HepG2 (cell line): ENCODE results near the gene SLC35A3. TPM values are rescaled to one million over a fixed set of nuclear protein-coding genes. Genes with fewer than 3 reads are reported as not detected.

Source experiments
- ATAC-seq: fragments of 200-7000 bp; cut with Tn5 transposase; 3 replicates; pipeline ENCODE4 v1.9.1; 2020; ENCODE audit warnings: mild to moderate bottlenecking, moderate library complexity
- BruUV-seq: library from RNA; stranded (reverse); fragments of 400-500 nt; replicated peaks from 2 replicates; lab custom pipeline; 2021; lab: Mats Ljungman, UMichigan
- CTCF ChIA-PET: fragments of 300-600 bp; formaldehyde crosslinking; extraction: SDS; loops from one replicate; lab custom pipeline; 2021; ENCODE audit warnings: low total read pairs, inconsistent platforms, low intra/inter-chr PET ratio; lab: Yijun Ruan, JAX
- POLR2A ChIA-PET: fragments of 350-600 bp; sonication (Branson Sonifier 250); formaldehyde crosslinking; loops from one replicate; lab custom pipeline; 2020; ENCODE audit warnings: antibody characterized with exemption, inconsistent platforms; lab: Yijun Ruan, JAX
- DNase-seq: peaks from one replicate; pipeline ENCODE4 v3.0.0-alpha.2; 2015; ENCODE audit warnings: low spot score
- FAIRE-seq: peaks from 3 replicates; lab custom pipeline; 2011; peaks lifted over from hg19 to GRCh38; lab: Jason Lieb, UNC
- H2AFZ ChIP-seq: one replicate; pipeline ENCODE4 v1.6.1; 2011; ENCODE audit warnings: low read length, inconsistent platforms
- H3K27ac ChIP-seq: fragments of 300-600 bp; 3 replicates; pipeline ENCODE4 v1.8.0; 2011; ENCODE audit warnings: mixed run types, mild to moderate bottlenecking, mixed read lengths, low read length, inconsistent platforms; ENCODE audit not compliant: insufficient read depth; ENCODE audit errors: extremely low read length
- H3K27me3 ChIP-seq, 2 experiments: fragments of 200-600 bp in 1 of 2; 2 replicates in 1 of 2; 3 replicates in 1 of 2; pipeline versions ENCODE4 v1.6.0 to v1.8.0; 2011; ENCODE audit warnings: low read length in 2 of 2, mild to moderate bottlenecking in 2 of 2, moderate library complexity in 2 of 2, inconsistent platforms in 1 of 2; ENCODE audit not compliant: insufficient read depth in 2 of 2, control insufficient read depth in 1 of 2
- H3K36me3 ChIP-seq, 2 experiments: fragments of 200-600 bp in 1 of 2; replicated peaks in 1 of 2; 2 replicates in 1 of 2; 3 replicates in 1 of 2; pipeline versions ENCODE4 v1.5.1 to v1.8.0; 2011; ENCODE audit warnings: low read length in 2 of 2, inconsistent platforms in 1 of 2; ENCODE audit not compliant: insufficient read depth in 2 of 2, control insufficient read depth in 1 of 2
- H3K4me1 ChIP-seq: 2 replicates; pipeline ENCODE4 v1.5.1; 2012; ENCODE audit warnings: low read length, inconsistent platforms; ENCODE audit not compliant: insufficient read depth
- H3K4me2 ChIP-seq: 2 replicates; pipeline ENCODE4 v1.6.0; 2011; ENCODE audit warnings: low read depth, low read length, inconsistent platforms
- H3K4me3 ChIP-seq, 3 experiments: fragments of 200-600 bp in 1 of 3; sonication (generic), shearing (Covaris generic) in 1 of 3; replicated peaks in 1 of 3; 2 replicates each; pipeline ENCODE4 v1.5.1; 2011 to 2016; ENCODE audit warnings: low read length in 3 of 3, inconsistent platforms in 2 of 3, low read depth in 2 of 3, mild to moderate bottlenecking in 2 of 3, control low read depth in 1 of 3, mixed read lengths in 1 of 3; ENCODE audit not compliant: insufficient read depth in 1 of 3
- H3K79me2 ChIP-seq: one replicate; pipeline ENCODE4 v1.6.1; 2011; ENCODE audit warnings: low read length, inconsistent platforms; ENCODE audit not compliant: insufficient read depth
- H3K9ac ChIP-seq: 2 replicates; pipeline ENCODE4 v1.6.0; 2011; ENCODE audit warnings: mild to moderate bottlenecking, low read depth, low read length, inconsistent platforms; ENCODE audit not compliant: insufficient read depth
- H3K9me3 ChIP-seq: 2 replicates; pipeline ENCODE4 v1.5.1; 2012; ENCODE audit warnings: mild to moderate bottlenecking, low read length
- H4K20me1 ChIP-seq: 2 replicates; pipeline ENCODE4 v1.6.0; 2011; ENCODE audit warnings: inconsistent platforms, mild to moderate bottlenecking, low read length, moderate library complexity; ENCODE audit not compliant: insufficient read depth
- ATF7-NPFF ChIP-seq: sonication (generic); formaldehyde crosslinking; IDR thresholded peaks from 2 replicates; pipeline ENCODE4 v1.8.1; 2023; ENCODE audit warnings: mild to moderate bottlenecking, low read depth, missing genetic modification reagents, moderate library complexity
- DZIP1 ChIP-seq: sonication (generic); formaldehyde crosslinking; IDR thresholded peaks from 2 replicates; pipeline ENCODE4 v1.5.0; 2020; ENCODE audit warnings: mild to moderate bottlenecking, missing genetic modification reagents
- ISX ChIP-seq: sonication (generic); formaldehyde crosslinking; conservative IDR thresholded peaks from 2 replicates; pipeline ENCODE4 v1.5.0; 2020; ENCODE audit warnings: missing genetic modification reagents
- KAT2B ChIP-seq: fragments of 150-350 bp; IDR thresholded peaks from 2 replicates; pipeline ENCODE4 v1.6.1; 2014; ENCODE audit warnings: low read depth, low read length, borderline replicate concordance
- KDM1A ChIP-seq: IDR thresholded peaks from 2 replicates; pipeline ENCODE4 v1.6.1; 2016; ENCODE audit warnings: missing compliant biosample characterization
- PHF5A ChIP-seq: IDR thresholded peaks from one replicate; pipeline ENCODE4 v1.6.1; 2018; ENCODE audit warnings: low read depth, missing genetic modification reagents; ENCODE audit not compliant: unreplicated experiment
- ZFP41 ChIP-seq: sonication (generic); formaldehyde crosslinking; IDR thresholded peaks from 2 replicates; pipeline ENCODE4 v1.4.0; 2020; ENCODE audit warnings: mild to moderate bottlenecking, missing genetic modification reagents, borderline replicate concordance
- ZNF646 ChIP-seq: sonication (generic); formaldehyde crosslinking; IDR thresholded peaks from 2 replicates; pipeline ENCODE4 v1.9.0; 2021; ENCODE audit warnings: mild to moderate bottlenecking, missing genetic modification reagents
- ZNF788 ChIP-seq: sonication (generic); formaldehyde crosslinking; IDR thresholded peaks from 2 replicates; pipeline ENCODE4 v1.5.0; 2020; ENCODE audit warnings: mild to moderate bottlenecking, missing genetic modification reagents, borderline replicate concordance
- WGBS: methylation state at CpG from one replicate; pipeline ENCODE4 v1.1.6; 2017; ENCODE audit warnings: low lambda C conversion rate; 5-methylcytosine and 5-hydroxymethylcytosine counted together
- in situ Hi-C: cut with HindIII; loops from 2 replicates; pipeline ENCODE4 v1.10.0; 2017; ENCODE audit warnings: low pct_unique_long_range_greater_than_20kb; ENCODE audit not compliant: extremely low pct_ligation_motif_present
- intact Hi-C: fragments of 100-400 bp; cut with micrococcal nuclease; formaldehyde crosslinking; loops from one replicate; pipeline ENCODE4 v1.10.0; 2022; ENCODE audit not compliant: unreplicated experiment
- polyA plus RNA-seq, 8 experiments: library from polyadenylated mRNA; depleted of rRNA in 3 of 8; stranded (reverse) in 7 of 8; unstranded in 1 of 8; fragments of >200 nt; fragmentation: Illumina TruSeq in 4 of 8; extraction: Trizol in 4 of 8; gene quantifications; 2 replicates each; pipeline versions ENCODE4 v1.2.1 to v1.2.3, GENCODE V29; 2011 to 2016; ENCODE audit warnings: low read depth in 4 of 8, missing spikeins in 1 of 8, mixed read lengths in 1 of 8; ENCODE audit not compliant: insufficient read depth in 1 of 8
- total RNA-seq, 5 experiments: library from RNA; depleted of rRNA; stranded (reverse); fragments of >200 nt; fragmentation: Illumina TruSeq; extraction: Trizol; gene quantifications; 2 replicates each; pipeline ENCODE4 v1.2.3, GENCODE V29; 2016; ENCODE audit warnings: low read depth in 1 of 5
- TF ChIP-seq, protein P1 (sequence below): sonication (generic); formaldehyde crosslinking; IDR thresholded peaks from 2 replicates; pipeline ENCODE4 v1.5.1; 2020; ENCODE audit warnings: missing genetic modification reagents, mild to moderate bottlenecking, borderline replicate concordance

The SLC35A3 gene
- total and polyA plus RNA-seq, 2 of the 13 experiments (the other 11 are each of a cell fraction or from before 2014, with no cell fraction given) = 11.2 to 24.9 TPM

DNA sequence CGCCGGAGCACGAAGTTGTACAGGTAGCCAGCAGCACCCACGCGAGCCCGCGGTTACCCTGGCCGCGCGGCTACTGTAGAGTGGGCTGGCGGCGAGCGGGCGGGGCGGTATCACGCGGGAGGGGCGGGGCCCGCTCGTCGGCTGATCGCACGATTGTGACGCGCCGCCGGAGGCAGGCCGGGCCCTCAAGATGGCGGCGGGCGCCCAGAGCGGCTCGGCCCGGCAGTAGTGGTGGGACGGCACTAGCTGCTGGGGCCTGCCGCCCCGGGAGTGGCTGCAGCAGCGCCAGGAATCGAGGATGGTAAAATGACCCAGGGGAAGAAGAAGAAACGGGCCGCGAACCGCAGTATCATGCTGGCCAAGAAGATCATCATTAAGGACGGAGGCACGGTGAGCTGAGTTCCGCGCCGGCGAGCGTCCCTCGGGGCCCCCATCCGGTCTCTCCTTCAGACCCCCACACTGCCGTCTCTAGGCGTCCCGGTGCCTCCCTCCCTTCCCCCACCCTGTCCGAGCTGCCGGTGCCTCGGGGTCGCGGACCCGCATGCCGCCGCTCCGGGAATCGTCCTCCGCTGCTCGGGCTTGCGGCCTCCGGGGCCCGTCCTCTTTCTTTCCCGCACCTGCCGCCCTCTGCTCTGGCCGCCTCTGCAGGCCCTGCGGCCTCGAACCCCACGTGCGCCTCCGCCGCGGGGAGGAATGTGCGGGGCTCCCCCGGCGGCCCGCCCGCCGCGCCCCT lies 68.3 kb downstream of the SLC35A3 start:
- no peaks in the 10 kb centered on the region for H3K9me3 ChIP-seq
- ChIA-PET POLR2A (interaction anchor here (0.7 to 2.9 kb wide), 8 partner anchors 9 to 188 kb away, joined by 3 to 25 read pairs (median 4); partner anchors contain the start of genes AGL and SLC35A3), CTCF (no interaction called here)
- BruUV-seq = no TSS peak
- peaks cover 76% of the 10 kb centered on the region for H3K79me2 ChIP-seq
- ATAC-seq (peak; percentile 93), DNase-seq (peak; percentile 57), FAIRE-seq (no peak)
- 0% methylated on average over 6 of the region's 87 CpGs for WGBS
- H3K4me2 ChIP-seq = peak overlapping the region; percentile 87
- in situ Hi-C loops (loop anchor here (5.0 kb wide), 1 partner anchor 231 kb away; no protein-coding TSS in a partner anchor), intact Hi-C loops (loop anchor here (1.0 to 10.0 kb wide), 4 partner anchors 67 to 421 kb away; partner anchors contain the start of genes CDC14A, SASS6 and TRMT13)
- peak overlapping the region; percentile 94 for H3K27ac ChIP-seq
- H3K36me3 ChIP-seq = no peaks in the 10 kb centered on the region
- H3K9ac ChIP-seq = peak overlapping the region; percentile 99
- no peak overlapping the region for H2AFZ ChIP-seq
- peaks cover 58% of the 10 kb centered on the region for H3K4me1 ChIP-seq
- H3K27me3 ChIP-seq = no peaks in the 10 kb centered on the region; a peak in 1 of 5 replicates
- H4K20me1 ChIP-seq = peaks cover 28% of the 10 kb centered on the region; the same call in 1 of the 2 replicates
- H3K4me3 ChIP-seq = peak overlapping the region; percentile 91 to 99 (median 97)
- no peak for TF ChIP-seq KAT2B
- TF ChIP-seq PHF5A (CRISPR knock-in tag) = peak; percentile 56
- no peak for TF ChIP-seq KDM1A (CRISPR knock-in tag)
- TF ChIP-seq, protein P1, sequence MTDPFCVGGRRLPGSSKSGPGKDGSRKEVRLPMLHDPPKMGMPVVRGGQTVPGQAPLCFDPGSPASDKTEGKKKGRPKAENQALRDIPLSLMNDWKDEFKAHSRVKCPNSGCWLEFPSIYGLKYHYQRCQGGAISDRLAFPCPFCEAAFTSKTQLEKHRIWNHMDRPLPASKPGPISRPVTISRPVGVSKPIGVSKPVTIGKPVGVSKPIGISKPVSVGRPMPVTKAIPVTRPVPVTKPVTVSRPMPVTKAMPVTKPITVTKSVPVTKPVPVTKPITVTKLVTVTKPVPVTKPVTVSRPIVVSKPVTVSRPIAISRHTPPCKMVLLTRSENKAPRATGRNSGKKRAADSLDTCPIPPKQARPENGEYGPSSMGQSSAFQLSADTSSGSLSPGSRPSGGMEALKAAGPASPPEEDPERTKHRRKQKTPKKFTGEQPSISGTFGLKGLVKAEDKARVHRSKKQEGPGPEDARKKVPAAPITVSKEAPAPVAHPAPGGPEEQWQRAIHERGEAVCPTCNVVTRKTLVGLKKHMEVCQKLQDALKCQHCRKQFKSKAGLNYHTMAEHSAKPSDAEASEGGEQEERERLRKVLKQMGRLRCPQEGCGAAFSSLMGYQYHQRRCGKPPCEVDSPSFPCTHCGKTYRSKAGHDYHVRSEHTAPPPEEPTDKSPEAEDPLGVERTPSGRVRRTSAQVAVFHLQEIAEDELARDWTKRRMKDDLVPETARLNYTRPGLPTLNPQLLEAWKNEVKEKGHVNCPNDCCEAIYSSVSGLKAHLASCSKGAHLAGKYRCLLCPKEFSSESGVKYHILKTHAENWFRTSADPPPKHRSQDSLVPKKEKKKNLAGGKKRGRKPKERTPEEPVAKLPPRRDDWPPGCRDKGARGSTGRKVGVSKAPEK (CRISPR knock-in tag) = no peak
- no peak for TF ChIP-seq ZFP41
- no peak for TF ChIP-seq ZNF646 (CRISPR knock-in tag)
- peak; percentile 57 for TF ChIP-seq ATF7-NPFF
- TF ChIP-seq DZIP1 (CRISPR knock-in tag) = no peak
- TF ChIP-seq ZNF788 = peak; percentile 91
- no peak for TF ChIP-seq ISX (CRISPR knock-in tag)
